Occipital lobe (tissue), 2 donors: ENCODE data around the gene PARP16. TPM values are rescaled to one million over a fixed set of nuclear protein-coding genes. Genes with fewer than 3 reads are reported as not detected.
A peak's percentile ranks its signal among the peaks of the same experiment; 100 is the strongest.

Experiments used
- small RNA-seq: library from RNA; depleted of rRNA; stranded (forward); fragments of <200 nt; gene quantifications from one replicate; pipeline ENCODE3, GENCODE V24; 2014
- total RNA-seq: library from RNA; depleted of rRNA; stranded (reverse); fragments of >200 nt; gene quantifications from one replicate; pipeline ENCODE4 v1.2.3, GENCODE V29; 2014

Gene PARP16
- total RNA-seq, 1 donor from 2014 or later, result 7.3 TPM

Small RNA genes within 50 kb of the gene (small RNA-seq; reads per million reads assigned to genes)
- gene AC068213.1 (not detected), gene RNU5A-1 (463,909 reads per million, percentile 100 among the genes with 10 or more reads in this experiment), gene RNU5B-1 (171,853 reads per million, percentile 100 among the genes with 10 or more reads in this experiment), gene RNU6-686P (not detected), gene SNORA24B (0.09 reads per million)

Other genes with a start within 250 kb of the PARP16 start
- gene SLC51B, start 241.5 kb downstream of the PARP16 start, total RNA-seq, result not detected
- 1.4 TPM for gene RASL12, start 218.9 kb downstream of the PARP16 start, total RNA-seq
- gene KBTBD13, start 210.1 kb downstream of the PARP16 start, total RNA-seq, result not detected
- gene UBAP1L, start 171.7 kb downstream of the PARP16 start, total RNA-seq, result 2.7 TPM
- gene PDCD7, start 153.1 kb downstream of the PARP16 start, total RNA-seq, result 19.7 TPM
- gene CLPX, start 101.5 kb downstream of the PARP16 start, total RNA-seq, result 71.0 TPM
- 0.31 TPM for gene CILP, start 75.4 kb downstream of the PARP16 start, total RNA-seq
- gene RNU5A-1, start 9.2 kb upstream of the PARP16 start, total RNA-seq, result not detected
- not detected for gene RNU5B-1, start 17.8 kb upstream of the PARP16 start, total RNA-seq
- 7.6 TPM for gene IGDCC3, start 91.1 kb upstream of the PARP16 start, total RNA-seq
- 7.8 TPM for gene IGDCC4, start 136.1 kb upstream of the PARP16 start, total RNA-seq
- gene DPP8, start 230.8 kb upstream of the PARP16 start, total RNA-seq, result 83.8 TPM
- gene HACD3, start 243.6 kb upstream of the PARP16 start, total RNA-seq, result 117 TPM